GM19351 (cell line): ENCODE data around the gene RNF128.

Source experiments
- ATAC-seq: cut with Tn5 transposase; IDR thresholded peaks from one replicate; pipeline ENCODE4 v1.9.1; 2021; ENCODE audit warnings: mild to moderate bottlenecking, moderate library complexity; ENCODE audit not compliant: unreplicated experiment

Gene RNF128

GRCh38 chrX:106726485-106727437 lies at the start of gene RNF128:
Gene RNF128, plus strand, starts transcription at chrX:106726701. Its CDS starts 213 bp downstream, at chrX:106726914.
- ATAC-seq: peak; percentile 71

DNA sequence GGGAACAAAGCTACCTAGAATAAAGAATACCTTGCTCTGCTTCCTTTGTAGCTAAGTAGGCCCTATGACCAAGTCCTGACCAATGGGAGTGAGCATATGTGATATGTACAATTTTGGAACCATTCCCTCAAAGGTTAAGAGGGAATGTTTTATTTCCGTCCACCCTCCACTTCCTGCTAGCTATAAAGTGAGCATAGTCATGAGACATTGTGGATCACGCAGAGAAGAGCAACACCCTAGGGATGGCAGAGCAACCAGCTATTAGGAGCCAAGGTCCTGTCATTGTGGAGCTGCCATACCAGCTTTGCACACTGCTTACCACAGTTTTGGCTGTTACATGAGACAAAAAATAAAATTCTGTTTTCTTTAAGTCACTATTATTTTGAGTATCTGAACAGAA lies 45.8 kb upstream of the RNF128 start:
- ATAC-seq: no peak

GRCh38 chrX:106684207-106684606 lies 42.3 kb upstream of the RNF128 start:
- ATAC-seq: no peak

- ATAC-seq: no peak
Observed at GRCh38 chrX:106692425-106693065, 34.0 kb upstream of the RNF128 start.

DNA sequence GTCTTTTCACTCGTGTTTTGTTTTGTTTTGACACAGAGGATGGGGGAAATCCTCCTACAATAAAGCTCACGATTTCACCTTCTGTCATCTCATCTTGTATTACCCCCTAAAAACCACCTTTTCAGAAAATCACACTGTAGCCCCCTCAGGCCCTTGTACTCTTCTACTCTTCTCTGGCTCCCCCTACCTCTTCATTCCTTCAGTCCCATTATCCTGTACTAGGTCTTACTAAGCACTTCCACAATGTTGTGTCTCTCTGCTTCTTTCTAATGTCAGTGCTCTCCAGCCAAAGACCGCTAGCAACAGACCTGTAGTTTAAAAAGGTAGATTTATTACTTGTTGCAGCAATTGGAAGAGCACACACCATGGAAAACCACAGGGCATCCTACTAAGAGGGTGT lies 30.0 kb upstream of the RNF128 start:
- no peak for ATAC-seq

DNA sequence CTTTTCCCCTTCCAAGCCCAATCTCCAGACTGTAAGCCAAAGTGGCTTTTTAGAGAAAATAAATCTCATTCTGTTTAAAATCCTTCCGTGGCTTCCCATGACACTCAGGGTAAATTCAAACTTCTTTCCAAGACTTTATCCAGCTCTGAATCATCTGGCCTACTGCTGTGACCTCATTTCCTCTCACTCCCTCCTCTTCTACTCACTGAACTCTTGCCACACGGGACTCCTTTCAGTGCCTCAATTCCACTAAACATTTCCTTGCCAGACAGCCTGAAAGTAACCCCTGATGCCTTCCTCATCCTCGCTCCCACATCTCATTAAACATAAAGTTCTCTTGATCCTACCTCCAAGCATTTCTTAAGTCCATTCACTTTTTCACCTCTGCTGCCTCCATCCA lies 27.8 kb upstream of the RNF128 start:
- no peak for ATAC-seq

DNA sequence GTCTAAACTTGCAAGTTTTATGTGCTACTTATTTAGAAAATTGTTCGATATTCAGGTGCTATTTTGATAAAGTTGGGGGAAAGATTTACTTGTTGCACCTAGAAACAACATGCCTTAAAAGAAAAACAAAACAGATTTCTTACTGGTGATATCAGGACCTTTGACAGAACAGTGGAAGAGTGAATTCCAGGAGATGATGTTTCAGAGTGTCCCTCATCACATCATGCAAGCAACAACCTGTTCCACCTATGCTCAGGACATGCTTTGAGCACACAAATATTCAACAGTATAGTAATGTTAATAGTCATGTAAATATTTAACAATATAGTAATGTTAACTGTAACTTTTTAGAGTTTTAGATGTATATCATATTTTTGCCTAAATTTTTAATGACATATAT lies 23.9 kb upstream of the RNF128 start:
- ATAC-seq: no peak

DNA sequence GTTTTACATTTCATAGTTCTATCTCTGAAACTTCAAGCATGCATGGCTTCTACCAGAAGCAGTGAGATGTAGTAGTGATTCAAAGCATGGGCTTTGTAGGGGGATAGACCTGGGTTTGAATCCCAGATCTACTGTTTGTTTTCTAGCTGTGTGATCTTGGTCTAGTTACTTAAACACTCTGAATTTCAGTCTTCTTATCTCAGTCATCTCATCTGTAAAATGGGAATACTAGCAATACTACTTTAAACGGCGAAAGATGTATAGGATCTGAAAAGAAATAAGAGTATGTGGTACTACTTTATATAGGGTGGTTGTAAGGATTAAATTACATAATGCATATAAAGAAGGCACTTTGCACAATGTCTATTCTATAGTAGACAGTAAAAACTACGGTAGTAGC lies 20.0 kb upstream of the RNF128 start:
- ATAC-seq: no peak

DNA sequence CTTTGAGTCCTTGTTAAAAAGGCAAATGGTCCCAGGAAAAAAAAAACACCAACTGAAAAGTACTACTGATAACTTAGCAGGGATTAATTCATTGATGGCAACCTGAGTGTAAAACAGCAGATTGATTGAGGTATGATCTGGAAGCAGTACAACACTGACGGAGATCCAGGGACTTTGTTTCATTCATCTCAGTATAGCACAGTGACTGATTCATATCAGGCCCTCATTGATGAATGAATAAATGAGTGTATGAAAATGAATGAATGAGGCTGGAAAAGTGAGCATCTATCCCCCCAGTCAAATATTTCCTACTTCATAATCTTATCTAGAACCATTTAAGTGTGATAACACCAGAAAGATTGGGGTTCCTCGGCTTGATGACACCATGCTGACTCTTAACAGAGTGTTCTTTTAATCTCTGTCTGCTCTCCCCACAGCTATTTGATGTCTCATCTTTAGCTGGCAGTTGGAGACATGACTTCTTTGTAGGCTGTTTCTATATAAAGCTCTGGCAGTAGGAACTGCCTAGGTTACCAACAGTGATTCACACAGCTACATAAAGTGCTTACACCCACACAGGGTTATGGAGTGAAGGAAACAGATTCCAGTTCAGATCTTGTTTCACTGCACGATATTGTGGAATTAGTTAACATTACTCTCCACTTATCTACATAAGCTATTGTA lies 18.6 kb upstream of the RNF128 start:
- no peak for ATAC-seq

DNA sequence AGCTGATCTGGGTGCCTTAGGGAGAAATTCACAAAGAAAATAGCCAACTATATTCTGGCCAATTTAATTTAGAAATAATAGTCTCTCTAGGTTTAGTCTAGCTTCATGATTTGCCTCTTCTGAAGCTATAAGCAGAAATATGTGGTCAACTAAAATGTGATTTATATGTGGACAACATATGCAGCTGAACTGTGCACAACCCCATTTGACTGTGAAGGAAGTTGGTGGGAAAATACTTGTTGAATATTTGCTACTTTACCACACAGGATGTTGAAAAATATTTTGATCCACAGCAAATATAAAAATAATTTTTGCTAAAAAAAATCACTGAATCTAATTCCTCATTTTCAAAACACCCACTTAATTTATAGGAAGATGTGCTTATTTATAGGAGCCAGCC lies 15.7 kb upstream of the RNF128 start:
- ATAC-seq: no peak

GRCh38 chrX:106711375-106711774 lies 15.1 kb upstream of the RNF128 start:
- ATAC-seq: no peak

DNA sequence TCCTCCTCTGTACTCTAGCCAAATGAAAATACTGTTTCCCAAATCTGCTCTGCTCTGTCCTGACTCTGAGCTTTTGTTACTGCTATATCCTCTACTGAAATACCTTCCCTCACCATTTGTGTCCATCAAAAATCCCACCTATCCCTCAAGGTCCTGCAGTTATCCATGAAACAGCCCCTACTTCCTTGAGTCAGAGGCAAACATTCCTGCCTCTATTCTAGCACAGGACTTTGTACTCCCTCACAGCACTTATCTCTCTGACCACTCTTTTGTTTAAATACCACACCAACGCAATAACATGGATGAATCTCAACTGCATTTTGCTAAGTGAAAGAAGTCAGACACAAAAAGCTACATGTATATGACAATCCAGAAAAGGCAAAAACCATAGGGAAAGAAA lies 10.5 kb upstream of the RNF128 start:
- no peak for ATAC-seq

DNA sequence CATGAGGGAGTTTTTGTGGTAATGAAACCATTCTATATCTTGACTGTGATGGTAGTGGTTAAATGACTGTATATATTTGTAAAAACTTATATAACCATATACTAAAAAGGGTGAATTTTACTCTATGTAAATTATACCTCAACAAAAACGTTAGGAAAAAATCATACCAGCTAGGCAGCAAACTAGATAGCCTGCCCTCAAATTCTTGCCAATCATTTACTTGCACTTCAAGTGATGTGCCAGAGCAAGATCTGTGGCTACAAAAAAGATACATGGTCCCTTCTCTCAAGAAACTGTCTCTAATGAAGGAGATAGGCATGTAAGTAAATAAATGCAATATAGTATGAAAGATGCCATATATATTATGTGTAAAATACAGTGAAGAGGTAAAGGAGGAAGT lies 10.0 kb upstream of the RNF128 start:
- ATAC-seq: no peak

- no peak for ATAC-seq
Observed at GRCh38 chrX:106718709-106719108, 7.8 kb upstream of the RNF128 start.

DNA sequence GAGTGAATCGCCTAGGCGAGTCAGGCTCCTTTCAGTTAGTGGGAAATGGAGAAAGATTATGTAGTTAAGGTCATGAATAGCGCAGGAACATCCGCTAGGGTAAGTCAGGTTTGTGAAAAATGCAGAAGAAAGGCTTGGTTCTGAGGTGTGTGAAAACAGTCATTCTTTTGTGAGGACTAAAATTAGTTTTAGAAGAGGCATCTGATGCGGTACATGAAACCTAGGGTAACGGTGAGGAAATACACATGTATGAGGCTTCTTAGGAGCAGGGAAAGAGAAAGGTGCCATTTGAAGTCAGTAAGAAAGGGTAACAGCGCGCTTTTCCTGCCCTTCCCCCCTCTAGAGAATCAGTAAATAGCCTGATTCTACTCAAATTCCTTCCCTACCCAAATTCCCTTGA lies 570 bp upstream of the RNF128 start:
- no peak for ATAC-seq

GRCh38 chrX:106728337-106728736 lies 1.8 kb downstream of the RNF128 start:
- ATAC-seq: no peak

- ATAC-seq: no peak
Observed at GRCh38 chrX:106730401-106730800, 3.9 kb downstream of the RNF128 start.

DNA sequence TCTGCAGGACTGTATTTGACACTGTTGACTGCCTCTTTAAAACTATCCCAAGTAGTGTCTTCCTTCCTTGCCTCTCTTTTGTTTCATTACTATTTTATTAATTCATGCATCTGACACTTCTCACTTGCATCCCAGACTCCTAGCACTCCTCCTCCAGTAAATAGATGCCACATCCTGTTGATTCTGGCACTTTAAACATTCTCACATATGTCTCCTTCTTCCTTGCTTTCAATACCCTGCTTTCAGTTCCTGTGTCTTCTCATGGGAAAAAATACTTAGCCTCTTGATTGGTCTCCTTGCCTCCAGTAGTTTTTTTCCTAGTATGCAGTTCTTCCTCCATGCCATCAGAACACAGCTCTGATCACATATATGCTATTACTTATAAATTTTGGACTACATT lies 5.1 kb downstream of the RNF128 start:
- no peak for ATAC-seq

GRCh38 chrX:106734827-106735226 lies 8.3 kb downstream of the RNF128 start:
- ATAC-seq: no peak

- no peak for ATAC-seq
Observed at GRCh38 chrX:106740193-106740780, 13.8 kb downstream of the RNF128 start.

- no peak for ATAC-seq
Observed at GRCh38 chrX:106742193-106742592, 15.7 kb downstream of the RNF128 start.
